CD4-positive, alpha-beta T cell treated with Interleukin-4 for 4 hours (primary cell): ENCODE measurements around the gene NAA20.
"Not testable (repeated sequence)": the region's sequence is repeated elsewhere in the genome, so short reads cannot be mapped to it uniquely, and the experiment has no call there.

ENCODE experiments used
- DNase-seq: peaks from one replicate; pipeline ENCODE4 v3.0.0-alpha.2; 2020

NAA20 gene

GRCh38 chr20:19992996-19993908 is 23.9 kb upstream of the NAA20 start:
- no peak for DNase-seq

GRCh38 chr20:19993958-19994669 is 23.0 kb upstream of the NAA20 start:
- no peak for DNase-seq

- peak; percentile 54 for DNase-seq
These were observed 21.8 kb upstream of the NAA20 start for GRCh38 chr20:19995220-19995863.

GRCh38 chr20:19996222-19996621 is 20.9 kb upstream of the NAA20 start:
- no peak for DNase-seq

GRCh38 chr20:19996917-19997316 is 20.2 kb upstream of the NAA20 start:
- no peak for DNase-seq

GRCh38 chr20:19998990-19999705 is 18.0 kb upstream of the NAA20 start:
- DNase-seq: no peak

GRCh38 chr20:20000211-20000968 is 16.8 kb upstream of the NAA20 start:
- DNase-seq: no peak

- no peak for DNase-seq
These were observed 14.8 kb upstream of the NAA20 start for GRCh38 chr20:20002101-20002998.

GRCh38 chr20:20003031-20003954 is 13.9 kb upstream of the NAA20 start:
- DNase-seq: no peak

GRCh38 chr20:20003955-20004322 is 13.2 kb upstream of the NAA20 start:
- not testable (repeated sequence) for DNase-seq

- no peak for DNase-seq
These were observed 11.8 kb upstream of the NAA20 start for GRCh38 chr20:20005342-20005741.

GRCh38 chr20:20009784-20010253 is 7.3 kb upstream of the NAA20 start:
- no peak for DNase-seq

GRCh38 chr20:20010639-20011500 is 6.3 kb upstream of the NAA20 start:
- no peak for DNase-seq

GRCh38 chr20:20012541-20012940 is 4.6 kb upstream of the NAA20 start:
- DNase-seq: no peak

GRCh38 chr20:20014659-20015058 is 2.5 kb upstream of the NAA20 start:
- peak; percentile 14 for DNase-seq

- no peak for DNase-seq
These were observed 653 bp downstream of the NAA20 start for GRCh38 chr20:20017844-20018185.

GRCh38 chr20:20018366-20018765 is 1.2 kb downstream of the NAA20 start:
- DNase-seq: no peak

GRCh38 chr20:20019123-20019522 is 2.0 kb downstream of the NAA20 start:
- DNase-seq: no peak

GRCh38 chr20:20020908-20021307 is 3.7 kb downstream of the NAA20 start:
- DNase-seq: no peak
